Mammary epithelial cell (primary cell): Measurements from ENCODE around the gene RGS17.

Experiments used
- EZH2 ChIP-seq: IDR thresholded peaks from 2 replicates; pipeline ENCODE4 v1.6.1; 2012; ENCODE audit warnings: low read length, inconsistent platforms, borderline replicate concordance
- TF ChIP-seq, protein P1 (sequence below), 2 donors: IDR thresholded peaks in 1 of 2; conservative IDR thresholded peaks in 1 of 2; 2 replicates each; pipeline ENCODE4 v1.5.1; 2011 to 2012; ENCODE audit warnings: inconsistent platforms in 2 of 2, low read length in 2 of 2, mild to moderate bottlenecking in 2 of 2, control low read depth in 1 of 2, low read depth in 1 of 2; ENCODE audit not compliant: insufficient read depth in 1 of 2; ENCODE audit errors: extremely low read depth in 1 of 2

DNA sequence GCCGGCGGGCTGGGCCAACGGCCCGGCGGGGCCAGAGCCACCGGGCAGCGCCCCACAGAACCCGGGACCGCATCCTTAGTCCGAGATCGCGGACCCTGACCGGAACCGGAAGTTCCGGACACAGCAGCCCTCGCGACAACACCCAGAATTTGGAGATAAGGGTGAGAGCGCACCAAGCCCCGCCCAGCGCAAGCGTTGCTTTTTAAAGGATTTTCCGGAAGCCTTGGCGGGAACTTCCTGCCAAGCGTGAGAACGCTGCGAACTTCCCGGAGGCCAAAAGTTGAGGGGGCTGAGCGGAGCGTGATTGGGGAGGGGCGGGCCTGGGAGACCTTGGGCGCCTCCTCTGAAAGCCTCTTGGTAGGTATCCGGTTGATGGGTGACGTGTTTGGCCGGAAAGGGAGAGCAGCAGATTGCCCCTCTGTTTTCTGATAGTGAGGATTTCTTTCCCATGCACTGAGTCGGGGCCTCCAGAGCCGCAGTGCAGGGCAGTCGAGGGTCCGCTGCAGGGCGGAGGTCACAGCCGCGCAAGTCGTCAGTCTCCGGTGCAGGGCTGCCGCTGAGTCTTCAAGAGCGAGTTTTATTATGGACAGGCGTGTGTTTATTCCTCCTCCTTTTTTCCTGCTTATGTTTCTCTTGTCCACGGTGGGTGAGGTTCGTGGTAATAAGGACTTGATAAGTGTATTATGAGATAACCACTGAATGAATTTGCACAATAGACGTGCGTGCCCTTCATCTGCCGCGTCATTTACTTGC lies 128.3 kb downstream of the RGS17 start, which contains the start of gene MTRF1L:
- TF ChIP-seq, protein P1, sequence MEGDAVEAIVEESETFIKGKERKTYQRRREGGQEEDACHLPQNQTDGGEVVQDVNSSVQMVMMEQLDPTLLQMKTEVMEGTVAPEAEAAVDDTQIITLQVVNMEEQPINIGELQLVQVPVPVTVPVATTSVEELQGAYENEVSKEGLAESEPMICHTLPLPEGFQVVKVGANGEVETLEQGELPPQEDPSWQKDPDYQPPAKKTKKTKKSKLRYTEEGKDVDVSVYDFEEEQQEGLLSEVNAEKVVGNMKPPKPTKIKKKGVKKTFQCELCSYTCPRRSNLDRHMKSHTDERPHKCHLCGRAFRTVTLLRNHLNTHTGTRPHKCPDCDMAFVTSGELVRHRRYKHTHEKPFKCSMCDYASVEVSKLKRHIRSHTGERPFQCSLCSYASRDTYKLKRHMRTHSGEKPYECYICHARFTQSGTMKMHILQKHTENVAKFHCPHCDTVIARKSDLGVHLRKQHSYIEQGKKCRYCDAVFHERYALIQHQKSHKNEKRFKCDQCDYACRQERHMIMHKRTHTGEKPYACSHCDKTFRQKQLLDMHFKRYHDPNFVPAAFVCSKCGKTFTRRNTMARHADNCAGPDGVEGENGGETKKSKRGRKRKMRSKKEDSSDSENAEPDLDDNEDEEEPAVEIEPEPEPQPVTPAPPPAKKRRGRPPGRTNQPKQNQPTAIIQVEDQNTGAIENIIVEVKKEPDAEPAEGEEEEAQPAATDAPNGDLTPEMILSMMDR (conservative IDR thresholded peaks at IDR 0.05 in 1 of 2, IDR thresholded peaks at IDR 0.05 in 1 of 2; ENCODE audit: extremely low read depth in 1 of 2, insufficient read depth in 1 of 2, low read depth in 1 of 2, low read length in 2 of 2): peak in 1 of 2 donors; percentile 1
- no peak for TF ChIP-seq EZH2
